ENCODE measurements around the gene DENND6B.

Gene DENND6B

GRCh38 chr22:50315289-50316113 lies 11.3 kb downstream of the DENND6B start:
- no peak for DNase-seq (ENCODE audit: low spot score)

- peak; percentile 22 for DNase-seq (ENCODE audit: low spot score)
Observed at GRCh38 chr22:50314455-50315288, 12.1 kb downstream of the DENND6B start.

GRCh38 chr22:50314081-50314454 lies 12.7 kb downstream of the DENND6B start:
- DNase-seq (ENCODE audit: low spot score): no peak

GRCh38 chr22:50313600-50313999 lies 13.2 kb downstream of the DENND6B start:
- no peak for DNase-seq (ENCODE audit: low spot score)

GRCh38 chr22:50313021-50313420 lies 13.8 kb downstream of the DENND6B start:
- no peak for DNase-seq (ENCODE audit: low spot score)

- no peak for DNase-seq (ENCODE audit: low spot score)
Observed at GRCh38 chr22:50312371-50312770, 14.4 kb downstream of the DENND6B start.

GRCh38 chr22:50311606-50312351 lies 15.0 kb downstream of the DENND6B start:
- no peak for DNase-seq (ENCODE audit: low spot score)

GRCh38 chr22:50310949-50311444 lies 15.8 kb downstream of the DENND6B start:
- no peak for DNase-seq (ENCODE audit: low spot score)

GRCh38 chr22:50310031-50310722 lies 16.6 kb downstream of the DENND6B start:
- DNase-seq (ENCODE audit: low spot score): no peak

- no peak for DNase-seq (ENCODE audit: low spot score)
Observed at GRCh38 chr22:50309601-50309991, 17.2 kb downstream of the DENND6B start.

- no peak for DNase-seq (ENCODE audit: low spot score)
Observed at GRCh38 chr22:50308986-50309600, 17.7 kb downstream of the DENND6B start.

GRCh38 chr22:50308597-50308935 lies 18.2 kb downstream of the DENND6B start:
- DNase-seq (ENCODE audit: low spot score): no peak

GRCh38 chr22:50307890-50308596 lies 18.8 kb downstream of the DENND6B start:
- no peak for DNase-seq (ENCODE audit: low spot score)

GRCh38 chr22:50306753-50307749 lies 19.8 kb downstream of the DENND6B start, which contains the start of gene PLXNB2:
PLXNB2 (minus strand) TSS chr22:50307646; CDS start chr22:50290584, 17,062 bp downstream.
- DNase-seq (ENCODE audit: low spot score): peak; percentile 35

- DNase-seq (ENCODE audit: low spot score): peak; percentile 62
Observed at GRCh38 chr22:50305923-50306566, 20.8 kb downstream of the DENND6B start.

- DNase-seq (ENCODE audit: low spot score): no peak
Observed at GRCh38 chr22:50305393-50305922, 21.4 kb downstream of the DENND6B start.

GRCh38 chr22:50304528-50305392 lies 22.1 kb downstream of the DENND6B start:
- DNase-seq (ENCODE audit: low spot score): no peak
